Fibroblast of pulmonary artery (primary cell): ENCODE results near the gene CLDN25.
A peak's percentile ranks its signal among the peaks of the same experiment; 100 is the strongest.

Experiments
- DNase-seq: peaks from one replicate; pipeline ENCODE4 v3.0.0-alpha.2; 2010; ENCODE audit warnings: low read depth
- H3K4me3 ChIP-seq: replicated peaks from 2 replicates; pipeline ENCODE4 v1.5.1; 2011; ENCODE audit warnings: low read depth, mild to moderate bottlenecking, control low read depth, low read length, moderate library complexity
- CTCF ChIP-seq: IDR thresholded peaks from 2 replicates; pipeline ENCODE4 v1.5.1; 2011; ENCODE audit warnings: mild to moderate bottlenecking, control low read depth, low read length, inconsistent platforms; ENCODE audit errors: missing control alignments

CLDN25 gene

GRCh38 chr11:113764527-113765219 lies 14.9 kb upstream of the CLDN25 start:
- TF ChIP-seq CTCF: no peak
- no peak overlapping the region for H3K4me3 ChIP-seq
- no peak for DNase-seq

GRCh38 chr11:113771964-113772363 lies 7.6 kb upstream of the CLDN25 start:
- DNase-seq: no peak
- peak overlapping the region; percentile 97 for H3K4me3 ChIP-seq
- TF ChIP-seq CTCF: no peak

- peak overlapping the region; percentile 97 for H3K4me3 ChIP-seq
- peak; percentile 29 for DNase-seq
- TF ChIP-seq CTCF: no peak
Measured at GRCh38 chr11:113773092-113773415, 6.5 kb upstream of the CLDN25 start.

DNA sequence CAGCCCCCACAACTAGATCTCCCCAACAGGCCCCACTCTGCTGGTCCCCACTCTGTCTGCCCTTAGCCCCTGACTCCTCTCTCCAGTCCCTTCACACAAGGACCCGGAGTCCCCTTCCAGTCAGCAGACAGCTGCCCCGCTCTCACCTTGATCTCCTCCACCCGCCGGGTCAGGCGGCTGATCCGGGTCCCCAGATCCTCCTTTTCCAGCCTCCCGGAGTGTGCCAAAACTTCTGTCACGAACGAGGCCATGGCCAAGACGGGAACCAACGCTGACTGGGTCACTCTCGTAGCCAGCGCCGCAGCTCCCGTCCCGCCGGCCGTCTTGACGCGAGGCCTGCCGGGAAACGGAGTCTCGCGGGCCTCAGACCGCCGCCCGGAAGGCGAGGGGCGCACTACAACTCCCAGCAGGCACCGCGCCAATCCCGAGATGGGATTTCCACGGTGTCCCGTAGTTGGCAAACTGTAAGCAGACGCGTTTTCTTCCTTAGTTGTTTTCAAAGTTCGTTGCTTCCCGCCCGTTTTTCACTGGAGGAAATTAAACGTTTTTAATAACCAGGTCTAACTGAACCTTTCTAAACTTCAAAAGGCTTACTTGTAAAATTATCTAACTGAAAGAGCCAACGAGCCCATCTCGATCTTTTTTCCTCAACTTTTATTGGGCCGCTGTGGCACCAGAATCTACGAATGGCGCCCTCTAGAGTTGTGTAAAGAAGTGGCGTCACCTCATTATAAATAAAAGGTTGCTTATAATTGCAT lies 6.0 kb upstream of the CLDN25 start, which contains the start of gene ZW10:
Gene ZW10 (minus strand): TSS at position 277 of the 758 bp plus-strand sequence. CDS start 26 bp downstream, at position 251.
- peak; percentile 98 for DNase-seq
- H3K4me3 ChIP-seq: peak within 1 kb of the TSS; percentile 97
- TF ChIP-seq CTCF: peak; percentile 79

DNA sequence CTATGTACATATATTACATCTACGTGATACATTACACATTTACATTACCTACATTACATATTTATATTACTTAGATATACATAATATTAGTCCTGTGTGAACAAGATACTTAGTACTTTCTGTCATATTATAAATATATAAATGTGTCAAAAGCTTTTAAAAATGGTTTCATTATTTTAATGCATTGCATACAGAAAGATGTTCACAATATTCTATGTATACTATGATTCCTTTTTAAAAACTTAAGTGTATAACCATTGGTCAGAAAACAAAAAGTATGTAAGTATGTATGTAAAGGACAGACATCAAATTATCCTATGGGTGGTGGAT lies 5.5 kb upstream of the CLDN25 start:
- no peak for DNase-seq
- no peak for TF ChIP-seq CTCF
- peak overlapping the region; percentile 97 for H3K4me3 ChIP-seq

DNA sequence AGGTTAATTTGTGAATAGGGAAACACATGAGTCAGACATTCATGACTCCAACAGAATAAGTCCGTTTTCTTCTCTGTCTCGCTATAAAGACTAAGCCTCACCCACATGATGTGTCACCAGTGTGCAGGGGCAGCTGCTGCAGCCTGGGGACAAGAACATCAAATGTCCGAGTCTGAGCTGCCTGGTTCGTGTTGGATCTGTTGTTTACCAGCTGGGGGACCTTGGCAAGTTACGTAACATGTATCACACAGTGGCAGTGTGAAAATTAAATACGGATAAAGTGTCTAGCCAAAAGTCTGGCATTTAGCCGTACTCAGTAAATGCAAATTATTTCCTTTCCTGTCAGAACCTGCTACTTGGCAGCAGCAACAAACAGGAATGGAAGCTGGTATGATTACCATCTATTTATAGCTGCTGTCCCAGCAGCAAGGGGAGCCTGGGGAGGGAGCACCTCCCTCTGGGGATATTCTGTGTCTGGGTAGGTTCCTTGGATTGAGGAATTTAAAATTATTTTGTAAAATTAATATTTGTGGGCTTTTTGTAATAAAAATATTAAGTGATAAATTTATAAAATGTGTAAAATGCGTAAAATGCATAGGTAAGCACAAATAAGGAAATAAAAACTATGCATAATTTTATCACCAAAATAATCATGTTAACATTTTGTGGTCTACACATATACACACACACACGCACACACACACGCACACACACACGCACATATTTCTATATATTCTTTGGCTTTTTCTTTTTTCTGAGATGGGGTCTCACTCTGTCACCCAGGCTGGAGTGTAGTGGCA lies 1.3 kb upstream of the CLDN25 start:
- no peak overlapping the region for H3K4me3 ChIP-seq
- peak; percentile 13 for DNase-seq
- no peak for TF ChIP-seq CTCF
